Endothelial cell of umbilical vein (primary cell): ENCODE measurements around the gene GPATCH4. TPM values are rescaled to one million over a fixed set of nuclear protein-coding genes. Genes with fewer than 3 reads are reported as not detected.

Source experiments
- BruUV-seq: library from RNA; stranded (reverse); fragments of 400-500 nt; replicated peaks from 2 replicates; lab custom pipeline; 2021; lab: Mats Ljungman, UMichigan
- CTCF ChIA-PET: fragments of 300-600, 350-600 bp; sonication (Branson Sonifier 250); formaldehyde crosslinking; loops from one replicate; lab custom pipeline; 2021; ENCODE audit warnings: antibody characterized with exemption, inconsistent platforms; lab: Charles Lee
- POLR2A ChIA-PET: fragments of 300-600, 350-600 bp; sonication (Branson Sonifier 250); formaldehyde crosslinking; loops from one replicate; lab custom pipeline; 2021; ENCODE audit warnings: antibody characterized with exemption, inconsistent platforms; lab: Charles Lee
- DNase-seq: peaks from one replicate; pipeline ENCODE4 v3.0.0-alpha.2; 2011; ENCODE audit warnings: low read depth, low spot score
- FAIRE-seq: peaks from 2 replicates; lab custom pipeline; 2011; peaks lifted over from hg19 to GRCh38; lab: Jason Lieb, UNC
- H2AFZ ChIP-seq: 2 replicates; pipeline ENCODE4 v1.6.0; 2012; ENCODE audit warnings: low read depth, low read length, control low read depth, inconsistent platforms
- H3K27ac ChIP-seq: 2 replicates; pipeline ENCODE4 v1.5.1; 2011; ENCODE audit warnings: low read depth, mild to moderate bottlenecking, control low read depth, low read length, moderate library complexity; ENCODE audit not compliant: insufficient read depth
- H3K27me3 ChIP-seq, 2 experiments: 2 replicates each; pipeline versions ENCODE4 v1.6.0 to v1.6.1; 2011; ENCODE audit warnings: low read length in 2 of 2, mixed read lengths in 1 of 2; ENCODE audit not compliant: control insufficient read depth in 2 of 2, insufficient read depth in 2 of 2
- H3K36me3 ChIP-seq, 2 experiments: 2 replicates in 1 of 2; 3 replicates in 1 of 2; pipeline ENCODE4 v1.5.1; 2011; ENCODE audit warnings: low read length in 2 of 2, mild to moderate bottlenecking in 1 of 2, moderate library complexity in 1 of 2; ENCODE audit not compliant: control insufficient read depth in 2 of 2, insufficient read depth in 2 of 2; ENCODE audit errors: extremely low read depth in 1 of 2
- H3K4me1 ChIP-seq: 3 replicates; pipeline ENCODE4 v1.5.1; 2011; ENCODE audit warnings: mild to moderate bottlenecking, low read length; ENCODE audit not compliant: control insufficient read depth, insufficient read depth; ENCODE audit errors: extremely low read depth
- H3K4me2 ChIP-seq: 2 replicates; pipeline ENCODE4 v1.6.1; 2011; ENCODE audit warnings: low read length, control low read depth, mixed read lengths; ENCODE audit not compliant: insufficient read depth
- H3K4me3 ChIP-seq, 3 experiments: fragments of 200-600 bp in 1 of 3; sonication (generic), shearing (Covaris generic) in 1 of 3; replicated peaks in 1 of 3; 2 replicates each; pipeline ENCODE4 v1.5.1; 2011 to 2016; ENCODE audit warnings: control low read depth in 3 of 3, low read length in 3 of 3, mild to moderate bottlenecking in 2 of 3, inconsistent platforms in 1 of 3, low read depth in 1 of 3, moderate library complexity in 1 of 3; ENCODE audit not compliant: insufficient read depth in 1 of 3
- H3K79me2 ChIP-seq: 2 replicates; pipeline ENCODE4 v1.6.0; 2012; ENCODE audit warnings: low read length, inconsistent platforms; ENCODE audit not compliant: control insufficient read depth, insufficient read depth
- H3K9ac ChIP-seq: replicated peaks from 2 replicates; pipeline ENCODE3; 2011; ENCODE audit warnings: low read length, control low read depth; ENCODE audit not compliant: insufficient read depth; ENCODE audit errors: extremely low read depth
- H3K9me1 ChIP-seq: replicated peaks from 3 replicates; pipeline ENCODE4 v1.6.0; 2011; ENCODE audit warnings: mild to moderate bottlenecking, low read length; ENCODE audit not compliant: control insufficient read depth, insufficient read depth; ENCODE audit errors: extremely low read depth
- H3K9me3 ChIP-seq: replicated peaks from 2 replicates; pipeline ENCODE4 v1.5.1; 2012; ENCODE audit warnings: low read length, inconsistent platforms; ENCODE audit not compliant: control insufficient read depth, insufficient read depth
- H4K20me1 ChIP-seq: replicated peaks from 2 replicates; pipeline ENCODE3; 2011; ENCODE audit warnings: mild to moderate bottlenecking, low read length; ENCODE audit not compliant: control insufficient read depth, insufficient read depth; ENCODE audit errors: extremely low read depth
- EZH2 ChIP-seq: IDR thresholded peaks from 2 replicates; pipeline ENCODE4 v1.6.1; 2012; ENCODE audit warnings: borderline replicate concordance, low read depth, mild to moderate bottlenecking, moderate library complexity, low read length, inconsistent platforms; ENCODE audit not compliant: severe bottlenecking
- FOS ChIP-seq: IDR thresholded peaks from 2 replicates; pipeline ENCODE4 v1.6.1; 2011; ENCODE audit warnings: mild to moderate bottlenecking, low read length, moderate library complexity, borderline replicate concordance; ENCODE audit not compliant: insufficient read depth
- GATA2 ChIP-seq: IDR thresholded peaks from 2 replicates; pipeline ENCODE4 v1.7.0; 2011; ENCODE audit warnings: low read depth, mild to moderate bottlenecking, moderate library complexity, mixed read lengths, low read length; ENCODE audit not compliant: insufficient read length, insufficient read depth
- JUN ChIP-seq: IDR thresholded peaks from 2 replicates; pipeline ENCODE4 v1.6.1; 2011; ENCODE audit warnings: borderline replicate concordance, low read depth; ENCODE audit not compliant: insufficient read length, insufficient read depth
- MYC ChIP-seq: IDR thresholded peaks from one replicate; pipeline ENCODE4 v1.6.1; 2011; ENCODE audit warnings: mild to moderate bottlenecking, low read depth, low read length
- POLR2A ChIP-seq: IDR thresholded peaks from 2 replicates; pipeline ENCODE4 v1.6.1; 2012; ENCODE audit warnings: low read depth, mild to moderate bottlenecking, control low read depth, low read length
- POLR2AphosphoS5 ChIP-seq: IDR thresholded peaks from 2 replicates; pipeline ENCODE4 v1.6.1; 2012; ENCODE audit warnings: low read depth, mild to moderate bottlenecking, control low read depth, low read length, moderate library complexity; ENCODE audit not compliant: insufficient read depth
- dilution Hi-C: fragments of 300-500 bp; cut with MboI; formaldehyde crosslinking; loops from one replicate; pipeline ENCODE4 v1.15.0; 2019; ENCODE audit warnings: low sequenced_read_pairs; ENCODE audit not compliant: extremely low pct_ligation_motif_present
- intact Hi-C: fragments of 100-400 bp; cut with micrococcal nuclease; formaldehyde crosslinking; loops from one replicate; pipeline ENCODE4 v1.10.0; 2022
- polyA plus RNA-seq, 4 experiments: library from polyadenylated mRNA; depleted of rRNA in 3 of 4; stranded (reverse) in 3 of 4; unstranded in 1 of 4; fragments of >200 nt; gene quantifications; 2 replicates each; pipeline versions ENCODE4 v1.2.1 to v1.2.3, GENCODE V29; 2011 to 2012; ENCODE audit warnings: missing spikeins in 1 of 4
- total RNA-seq: library from RNA; stranded (reverse); gene quantifications from 2 replicates; pipeline ENCODE4 v1.2.3, GENCODE V29; 2021
- TF ChIP-seq, protein P1 (sequence below), 2 donors: IDR thresholded peaks; 1 replicate in 1 of 2; 2 replicates in 1 of 2; pipeline ENCODE4 v1.5.1; 2011; ENCODE audit warnings: low read length in 2 of 2, mild to moderate bottlenecking in 2 of 2, moderate library complexity in 2 of 2, control low read depth in 1 of 2, inconsistent platforms in 1 of 2, low read depth in 1 of 2; ENCODE audit not compliant: insufficient read depth in 1 of 2; ENCODE audit errors: extremely low read depth in 1 of 2
- TF ChIP-seq, protein P2 (sequence below): IDR thresholded peaks from 2 replicates; pipeline ENCODE4 v1.6.1; 2011; ENCODE audit not compliant: insufficient read depth, insufficient read length

GPATCH4 gene
- total and polyA plus RNA-seq, 2 donors (not counting 3 experiments of a cell fraction or from before 2014, with no cell fraction given): 22.4 to 29.2 TPM

DNA sequence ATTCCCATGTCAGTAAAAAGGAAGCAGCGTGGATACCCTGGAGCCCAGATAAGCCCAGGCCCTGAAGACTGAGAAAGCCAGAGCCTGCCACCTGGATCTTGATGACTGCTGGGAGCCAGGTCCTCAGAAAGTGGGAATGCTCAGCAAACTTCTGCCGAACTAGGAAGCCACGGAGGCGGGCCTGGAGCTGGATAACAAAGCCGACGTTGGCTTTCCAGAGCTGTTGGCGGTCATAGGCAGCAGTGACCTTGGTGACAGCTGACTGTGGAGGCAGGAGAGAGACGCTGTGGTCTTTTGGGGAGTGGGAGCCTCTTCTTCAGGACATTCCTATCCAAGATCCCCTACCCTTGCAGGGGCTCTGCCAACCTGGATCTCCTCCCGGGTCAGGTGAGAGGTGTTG lies 53.3 kb downstream of the GPATCH4 start:
- no TSS peak for BruUV-seq
- intact Hi-C loops: no loop called here
- DNase-seq: no peak
- dilution Hi-C loops: no loop called here
- ChIA-PET POLR2A (interaction anchor here (0.6 kb wide), 1 partner anchor 10 kb away, joined by 6 read pairs; no protein-coding TSS in a partner anchor), CTCF (no interaction called here)
- Histone ChIP-seq H3K36me3 (peaks cover 8 to 21% of the 10 kb centered on the region in 2 experiments), H3K4me1 (no peaks in the 10 kb centered on the region), H4K20me1 (no peaks in the 10 kb centered on the region), H3K27me3 (no peaks in the 10 kb centered on the region), H3K27ac (no peak overlapping the region), H3K9me3 (no peaks in the 10 kb centered on the region), H3K4me2 (no peak overlapping the region), H2AFZ (no peak overlapping the region), H3K79me2 (no peaks in the 10 kb centered on the region), H3K9me1 (no peaks in the 10 kb centered on the region), H3K4me3 (no peak overlapping the region), H3K9ac (no peak overlapping the region)
- FAIRE-seq: no peak
- no peak for TF ChIP-seq POLR2AphosphoS5
- TF ChIP-seq, protein P1, sequence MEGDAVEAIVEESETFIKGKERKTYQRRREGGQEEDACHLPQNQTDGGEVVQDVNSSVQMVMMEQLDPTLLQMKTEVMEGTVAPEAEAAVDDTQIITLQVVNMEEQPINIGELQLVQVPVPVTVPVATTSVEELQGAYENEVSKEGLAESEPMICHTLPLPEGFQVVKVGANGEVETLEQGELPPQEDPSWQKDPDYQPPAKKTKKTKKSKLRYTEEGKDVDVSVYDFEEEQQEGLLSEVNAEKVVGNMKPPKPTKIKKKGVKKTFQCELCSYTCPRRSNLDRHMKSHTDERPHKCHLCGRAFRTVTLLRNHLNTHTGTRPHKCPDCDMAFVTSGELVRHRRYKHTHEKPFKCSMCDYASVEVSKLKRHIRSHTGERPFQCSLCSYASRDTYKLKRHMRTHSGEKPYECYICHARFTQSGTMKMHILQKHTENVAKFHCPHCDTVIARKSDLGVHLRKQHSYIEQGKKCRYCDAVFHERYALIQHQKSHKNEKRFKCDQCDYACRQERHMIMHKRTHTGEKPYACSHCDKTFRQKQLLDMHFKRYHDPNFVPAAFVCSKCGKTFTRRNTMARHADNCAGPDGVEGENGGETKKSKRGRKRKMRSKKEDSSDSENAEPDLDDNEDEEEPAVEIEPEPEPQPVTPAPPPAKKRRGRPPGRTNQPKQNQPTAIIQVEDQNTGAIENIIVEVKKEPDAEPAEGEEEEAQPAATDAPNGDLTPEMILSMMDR (IDR thresholded peaks at IDR 0.05; ENCODE audit: extremely low read depth in 1 of 2, insufficient read depth in 1 of 2, low read depth in 1 of 2, low read length in 2 of 2): no peak
- no peak for TF ChIP-seq GATA2
- no peak for TF ChIP-seq FOS
- no peak for TF ChIP-seq JUN
- TF ChIP-seq MYC: no peak
- TF ChIP-seq EZH2: no peak
- TF ChIP-seq, protein P2, sequence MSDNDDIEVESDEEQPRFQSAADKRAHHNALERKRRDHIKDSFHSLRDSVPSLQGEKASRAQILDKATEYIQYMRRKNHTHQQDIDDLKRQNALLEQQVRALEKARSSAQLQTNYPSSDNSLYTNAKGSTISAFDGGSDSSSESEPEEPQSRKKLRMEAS: no peak
- TF ChIP-seq POLR2A: no peak
